ENCODE results near the gene MSI2.

- TF ChIP-seq CTCF (conservative IDR thresholded peaks at IDR 0.05; ENCODE audit: low read length) (no peak), EZH2phosphoT487 (IDR thresholded peaks at IDR 0.05; ENCODE audit: borderline replicate concordance, low read depth, low read length) (no peak)
Measured at GRCh38 chr17:57443781-57444180, 187.5 kb downstream of the MSI2 start.
